ENCODE measurements around the gene PIK3C2G. TPM values are rescaled to one million over a fixed set of nuclear protein-coding genes. Genes with fewer than 3 reads are reported as not detected.

The PIK3C2G gene
- total RNA-seq, 1 donor from 2014 or later: 2.7 TPM

GRCh38 chr12:18436170-18436569, 174.9 kb downstream of the PIK3C2G start:
- Mint-ChIP-seq H3K4me3 (no peak overlapping the region), H3K27me3 (ENCODE audit: low read depth) (no peaks in the 10 kb centered on the region), H3K4me1 (peaks cover 10% of the 10 kb centered on the region), H3K27ac (no peak overlapping the region), H3K36me3 (no peaks in the 10 kb centered on the region), H3K9me3 (no peaks in the 10 kb centered on the region)
- no peak for DNase-seq (ENCODE audit: low spot score in 2 of 2, unreplicated experiment in 2 of 2)
- no peak for TF ChIP-seq CTCF (IDR thresholded peaks at IDR 0.05; ENCODE audit: unreplicated experiment)

GRCh38 chr12:18439541-18439940, 178.2 kb downstream of the PIK3C2G start:
- Mint-ChIP-seq H3K4me1 (peaks cover 4% of the 10 kb centered on the region), H3K4me3 (no peak overlapping the region), H3K36me3 (no peaks in the 10 kb centered on the region), H3K9me3 (no peaks in the 10 kb centered on the region), H3K27me3 (ENCODE audit: low read depth) (no peaks in the 10 kb centered on the region), H3K27ac (no peak overlapping the region)
- DNase-seq (ENCODE audit: low spot score in 2 of 2, unreplicated experiment in 2 of 2): no peak
- no peak for TF ChIP-seq CTCF (IDR thresholded peaks at IDR 0.05; ENCODE audit: unreplicated experiment)

GRCh38 chr12:18443768-18444437, 182.6 kb downstream of the PIK3C2G start:
- DNase-seq (ENCODE audit: low spot score in 2 of 2, unreplicated experiment in 2 of 2): no peak
- H3K27me3 Mint-ChIP-seq (ENCODE audit: low read depth): no peaks in the 10 kb centered on the region
- no peaks in the 10 kb centered on the region for H3K4me1 Mint-ChIP-seq
- no peak overlapping the region for H3K27ac Mint-ChIP-seq
- H3K4me3 Mint-ChIP-seq: no peak overlapping the region
- TF ChIP-seq CTCF (IDR thresholded peaks at IDR 0.05; ENCODE audit: unreplicated experiment): no peak
- no peaks in the 10 kb centered on the region for H3K36me3 Mint-ChIP-seq
- peaks cover 5% of the 10 kb centered on the region for H3K9me3 Mint-ChIP-seq

- Mint-ChIP-seq H3K4me3 (no peak overlapping the region), H3K27me3 (ENCODE audit: low read depth) (no peaks in the 10 kb centered on the region), H3K27ac (no peak overlapping the region), H3K36me3 (peaks cover 3% of the 10 kb centered on the region), H3K9me3 (peaks cover 20% of the 10 kb centered on the region), H3K4me1 (no peaks in the 10 kb centered on the region)
- no peak for DNase-seq (ENCODE audit: low spot score in 2 of 2, unreplicated experiment in 2 of 2)
- TF ChIP-seq CTCF (IDR thresholded peaks at IDR 0.05; ENCODE audit: unreplicated experiment): no peak
These were observed 184.8 kb downstream of the PIK3C2G start for GRCh38 chr12:18446061-18446644.

GRCh38 chr12:18454330-18454729, 193.0 kb downstream of the PIK3C2G start:
- no peak for TF ChIP-seq CTCF (IDR thresholded peaks at IDR 0.05; ENCODE audit: unreplicated experiment)
- Mint-ChIP-seq H3K9me3 (peaks cover 28% of the 10 kb centered on the region), H3K27ac (no peak overlapping the region), H3K4me3 (no peak overlapping the region), H3K4me1 (no peaks in the 10 kb centered on the region), H3K36me3 (peaks cover 8% of the 10 kb centered on the region), H3K27me3 (ENCODE audit: low read depth) (no peaks in the 10 kb centered on the region)
- DNase-seq (ENCODE audit: low spot score in 2 of 2, unreplicated experiment in 2 of 2): no peak

Data from mesothelial cell of epicardium (in vitro differentiated cells).